NOMO-1 treated with DMSO at 0.1 percent for 48 hours (cell line): ENCODE measurements around the gene ANKRD13D.

ENCODE experiments used
- DNase-seq: peaks from one replicate; lab custom pipeline; 2025; ENCODE audit not compliant: unreplicated experiment; lab: John Stamatoyannopoulos, UW

Gene ANKRD13D

GRCh38 chr11:67285541-67286498 is 3.3 kb upstream of the ANKRD13D start:
- no peak for DNase-seq

GRCh38 chr11:67286621-67287333 is 2.3 kb upstream of the ANKRD13D start:
- DNase-seq, result no peak

- DNase-seq, result peak; percentile 19
Measured at GRCh38 chr11:67287355-67288197, 1.5 kb upstream of the ANKRD13D start.

- DNase-seq, result no peak
Measured at GRCh38 chr11:67288198-67288451, 978 bp upstream of the ANKRD13D start.

GRCh38 chr11:67288452-67289225 is 464 bp upstream of the ANKRD13D start:
- peak; percentile 97 for DNase-seq

GRCh38 chr11:67289651-67290479 is 762 bp downstream of the ANKRD13D start:
- DNase-seq, result peak; percentile 36

GRCh38 chr11:67290801-67291200 is 1.7 kb downstream of the ANKRD13D start:
- no peak for DNase-seq

GRCh38 chr11:67291481-67292381 is 2.6 kb downstream of the ANKRD13D start:
- no peak for DNase-seq

GRCh38 chr11:67292671-67293070 is 3.6 kb downstream of the ANKRD13D start:
- DNase-seq, result no peak

- no peak for DNase-seq
Measured at GRCh38 chr11:67293090-67293489, 4.0 kb downstream of the ANKRD13D start.

- DNase-seq, result no peak
Measured at GRCh38 chr11:67295846-67296245, 6.7 kb downstream of the ANKRD13D start.

GRCh38 chr11:67298786-67299185 is 9.7 kb downstream of the ANKRD13D start:
- DNase-seq, result no peak

GRCh38 chr11:67299471-67300191 is 10.5 kb downstream of the ANKRD13D start:
- DNase-seq, result no peak

- DNase-seq, result no peak
Measured at GRCh38 chr11:67300256-67300755, 11.2 kb downstream of the ANKRD13D start.

GRCh38 chr11:67300756-67301312 is 11.7 kb downstream of the ANKRD13D start:
- no peak for DNase-seq

- no peak for DNase-seq
Measured at GRCh38 chr11:67301313-67301921, 12.3 kb downstream of the ANKRD13D start.

- peak; percentile 47 for DNase-seq
Measured at GRCh38 chr11:67301951-67302516, 12.9 kb downstream of the ANKRD13D start.
